K562 (cell line): ENCODE results near the gene ZNF598. TPM values are rescaled to one million over a fixed set of nuclear protein-coding genes. Genes with fewer than 3 reads are reported as not detected.

Experiments
- ATF1 ChIP-seq, 2 experiments: fragments of 450-650 bp in 1 of 2; IDR thresholded peaks; 2 replicates each; pipeline ENCODE4 v1.6.1; 2016; ENCODE audit warnings: missing compliant biosample characterization in 1 of 2, missing genetic modification characterization in 1 of 2
- FOXM1 ChIP-seq, 2 experiments: fragments of 450-650 bp in 1 of 2; sonication (generic) in 1 of 2; formaldehyde crosslinking in 1 of 2; IDR thresholded peaks; 2 replicates each; pipeline versions ENCODE4 v1.6.1 to v1.9.0; 2017 to 2022; ENCODE audit warnings: low read depth in 2 of 2, mild to moderate bottlenecking in 2 of 2, missing genetic modification reagents in 1 of 2, moderate library complexity in 1 of 2
- HIVEP1 ChIP-seq: fragments of 250-450 bp; sonication (Bioruptor Pico); IDR thresholded peaks from 2 replicates; pipeline ENCODE4 v1.4.0; 2020; ENCODE audit warnings: mild to moderate bottlenecking
- JUND ChIP-seq, 2 experiments: IDR thresholded peaks; 2 replicates in 1 of 2; 3 replicates in 1 of 2; pipeline ENCODE4 v1.6.1; 2011; ENCODE audit warnings: borderline replicate concordance in 2 of 2, low read depth in 2 of 2, low read length in 2 of 2, improper control_type of control experiment in 1 of 2, missing biosample characterization in 1 of 2, missing genetic modification characterization in 1 of 2, missing genetic modification reagents in 1 of 2
- KAT7 ChIP-seq: sonication (generic); formaldehyde crosslinking; IDR thresholded peaks from 2 replicates; pipeline ENCODE4 v1.8.0; 2022; ENCODE audit warnings: missing genetic modification reagents, mild to moderate bottlenecking, borderline replicate concordance
- NCOA1 ChIP-seq: fragments of 450-650 bp; IDR thresholded peaks from 2 replicates; pipeline ENCODE4 v1.6.1; 2016; ENCODE audit warnings: low read depth
- PHF8 ChIP-seq: fragments of 200-600 bp; sonication (generic); IDR thresholded peaks from 2 replicates; pipeline ENCODE4 v1.6.1; 2012; ENCODE audit warnings: mixed run types, mild to moderate bottlenecking, inconsistent platforms, low read length, moderate library complexity, borderline replicate concordance
- POLR2G ChIP-seq: fragments of 200-400 bp; formaldehyde crosslinking; IDR thresholded peaks from 2 replicates; pipeline ENCODE4 v1.6.1; 2017; ENCODE audit warnings: low read depth, mild to moderate bottlenecking, antibody characterized with exemption, low read length, moderate library complexity
- SMARCA4 ChIP-seq: fragments of 450-650 bp; IDR thresholded peaks from 2 replicates; pipeline ENCODE4 v1.6.1; 2016
- SMARCE1 ChIP-seq: fragments of 450-650 bp; IDR thresholded peaks from 2 replicates; pipeline ENCODE4 v1.7.1; 2016; ENCODE audit warnings: mild to moderate bottlenecking
- TAF1 ChIP-seq: IDR thresholded peaks from 2 replicates; pipeline ENCODE4 v1.6.1; 2011; ENCODE audit warnings: mild to moderate bottlenecking, low read length, moderate library complexity; ENCODE audit not compliant: insufficient read depth, control insufficient read depth, severe bottlenecking; ENCODE audit errors: extremely low read depth
- TEAD1 ChIP-seq, 2 experiments: fragments of 450-650 bp in 1 of 2; sonication (generic) in 1 of 2; formaldehyde crosslinking; IDR thresholded peaks; 2 replicates each; pipeline versions ENCODE4 v1.4.0 to v1.8.0; 2020 to 2022; ENCODE audit warnings: mild to moderate bottlenecking in 2 of 2, missing genetic modification reagents in 1 of 2
- ZBTB8A ChIP-seq: fragments of 450-650 bp; IDR thresholded peaks from 2 replicates; pipeline ENCODE4 v1.6.1; 2018; ENCODE audit warnings: mild to moderate bottlenecking, moderate library complexity; ENCODE audit not compliant: partially characterized antibody
- ZFP36 ChIP-seq: fragments of 150-350 bp; IDR thresholded peaks from 2 replicates; pipeline ENCODE4 v1.6.1; 2018; ENCODE audit warnings: low read length, low read depth; ENCODE audit not compliant: partially characterized antibody
- ZNF408 ChIP-seq: fragments of 250-450 bp; sonication (Bioruptor Pico); IDR thresholded peaks from 2 replicates; pipeline ENCODE4 v1.4.0; 2020; ENCODE audit warnings: low read depth, mild to moderate bottlenecking, moderate library complexity
- ZNF41 ChIP-seq: fragments of 250-450 bp; sonication (Bioruptor Pico); conservative IDR thresholded peaks from 2 replicates; pipeline ENCODE4 v1.4.0; 2020; ENCODE audit warnings: mild to moderate bottlenecking
- ZNF561 ChIP-seq: fragments of 450-650 bp; formaldehyde crosslinking; conservative IDR thresholded peaks from 2 replicates; pipeline ENCODE4 v1.4.0; 2020; ENCODE audit warnings: mild to moderate bottlenecking, moderate library complexity
- ZNF644 ChIP-seq: fragments of 200-800 bp; sonication (Bioruptor generic); IDR thresholded peaks from 2 replicates; pipeline ENCODE4 v1.6.1; 2016; ENCODE audit warnings: low read depth, missing genetic modification characterization, missing compliant biosample characterization
- polyA plus RNA-seq, 8 experiments: library from polyadenylated mRNA; depleted of rRNA in 4 of 8; stranded (reverse) in 5 of 8; unstranded in 3 of 8; fragments of >200 nt; fragmentation: Nextera tagmentation in 2 of 8; fragmentation: Illumina TruSeq in 1 of 8; extraction: Ambion mirVana in 2 of 8; extraction: Trizol in 1 of 8; gene quantifications; 2 replicates each; pipeline versions ENCODE4 v1.2.1 to v1.2.3, GENCODE V29; 2011 to 2014; ENCODE audit warnings: inconsistent platforms in 1 of 8, missing spikeins in 1 of 8
- total RNA-seq, 7 experiments: library from RNA; depleted of rRNA in 6 of 7; stranded (reverse); fragments of >200 nt in 6 of 7; fragmentation: Illumina TruSeq in 2 of 7; extraction: Trizol in 2 of 7; gene quantifications; 2 replicates each; pipeline versions ENCODE4 v1.2.1 to v1.2.3, GENCODE V29; 2011 to 2021; ENCODE audit warnings: low replicate concordance in 1 of 7
- TF ChIP-seq, protein P1 (sequence below): fragments of 200-800 bp; sonication (Bioruptor generic); IDR thresholded peaks from 2 replicates; pipeline ENCODE4 v1.6.1; 2017; ENCODE audit warnings: missing genetic modification characterization, missing compliant biosample characterization
- TF ChIP-seq, protein P2 (sequence below): fragments of 250-450 bp; sonication (Bioruptor Pico); IDR thresholded peaks from 2 replicates; pipeline ENCODE4 v1.8.0; 2022; ENCODE audit warnings: inconsistent platforms
- TF ChIP-seq, protein P3 (sequence below): fragments of 250-450 bp; sonication (Bioruptor Pico); IDR thresholded peaks from 2 replicates; pipeline ENCODE4 v1.9.0; 2021; ENCODE audit warnings: mild to moderate bottlenecking, inconsistent platforms

The ZNF598 gene
- total and polyA plus RNA-seq, 9 of the 15 experiments (the other 6 are each of a cell fraction or from before 2014, with no cell fraction given), result 0.11 to 115 (median 29.6) TPM

DNA sequence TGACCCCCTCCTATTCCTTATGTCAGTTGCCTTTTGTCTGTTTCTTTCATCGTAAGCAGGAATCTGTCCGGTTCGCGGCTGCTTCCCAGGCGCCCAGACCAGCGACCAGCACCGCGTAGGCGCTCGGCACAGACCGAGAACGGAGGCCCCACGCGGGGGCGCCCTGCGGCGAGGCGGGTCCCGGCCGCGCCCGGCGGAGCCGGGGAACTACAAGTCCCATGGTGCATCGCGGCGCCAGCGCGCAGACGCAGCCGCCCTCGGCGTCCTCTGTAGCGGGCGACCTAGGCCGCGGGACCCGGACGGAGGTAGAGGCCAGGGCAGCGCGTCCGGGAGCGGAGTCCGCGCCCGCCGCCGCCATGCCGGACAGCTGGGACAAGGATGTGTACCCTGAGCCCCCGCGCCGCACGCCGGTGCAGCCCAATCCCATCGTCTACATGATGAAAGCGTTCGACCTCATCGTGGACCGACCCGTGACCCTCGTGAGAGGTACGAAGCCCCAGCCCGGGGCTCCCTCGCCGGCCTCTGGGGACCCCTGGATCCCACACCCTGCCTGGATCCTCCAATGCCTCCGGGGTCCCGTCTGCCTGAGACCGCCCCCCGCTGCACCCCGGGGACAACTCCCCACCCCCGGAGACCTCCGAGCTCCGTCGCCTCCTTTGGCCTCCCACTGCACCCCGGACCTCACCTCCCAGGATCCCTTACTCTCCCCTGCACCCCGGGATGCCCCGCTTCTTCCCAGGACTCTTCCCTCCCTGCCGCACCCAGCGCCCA lies 50.2 kb downstream of the ZNF598 start, which contains the start of gene NDUFB10 (continued):
- TF ChIP-seq ZFP36, result peak; percentile 17
- TF ChIP-seq TEAD1 (CRISPR knock-in tag; IDR thresholded peaks at IDR 0.05), result peak in 1 of 2 experiments; percentile 63; a peak in 1 of 4 replicates
- TF ChIP-seq ZNF41, result no peak
- TF ChIP-seq SMARCA4, result no peak
- no peak for TF ChIP-seq FOXM1 (IDR thresholded peaks at IDR 0.05; ENCODE audit: low read depth)
- peak; percentile 89; the same call in 1 of the 2 replicates for TF ChIP-seq FOXM1 (CRISPR knock-in tag; IDR thresholded peaks at IDR 0.05; ENCODE audit: low read depth)
- TF ChIP-seq SMARCE1, result 0 out of 2 replicates have a peak, but pooled peaks have one; percentile 35
- TF ChIP-seq, protein P1, sequence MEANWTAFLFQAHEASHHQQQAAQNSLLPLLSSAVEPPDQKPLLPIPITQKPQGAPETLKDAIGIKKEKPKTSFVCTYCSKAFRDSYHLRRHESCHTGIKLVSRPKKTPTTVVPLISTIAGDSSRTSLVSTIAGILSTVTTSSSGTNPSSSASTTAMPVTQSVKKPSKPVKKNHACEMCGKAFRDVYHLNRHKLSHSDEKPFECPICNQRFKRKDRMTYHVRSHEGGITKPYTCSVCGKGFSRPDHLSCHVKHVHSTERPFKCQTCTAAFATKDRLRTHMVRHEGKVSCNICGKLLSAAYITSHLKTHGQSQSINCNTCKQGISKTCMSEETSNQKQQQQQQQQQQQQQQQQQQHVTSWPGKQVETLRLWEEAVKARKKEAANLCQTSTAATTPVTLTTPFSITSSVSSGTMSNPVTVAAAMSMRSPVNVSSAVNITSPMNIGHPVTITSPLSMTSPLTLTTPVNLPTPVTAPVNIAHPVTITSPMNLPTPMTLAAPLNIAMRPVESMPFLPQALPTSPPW (CRISPR knock-in tag), result peak; percentile 52; the same call in 1 of the 2 replicates
- peak; percentile 97 for TF ChIP-seq POLR2G
- no peak for TF ChIP-seq ZNF561 (CRISPR knock-in tag)
- no peak for TF ChIP-seq ZBTB8A
- peak; percentile 87; the same call in 1 of the 2 replicates for TF ChIP-seq KAT7 (CRISPR knock-in tag)
- no peak for TF ChIP-seq HIVEP1 (CRISPR knock-in tag)
- TF ChIP-seq, protein P2, sequence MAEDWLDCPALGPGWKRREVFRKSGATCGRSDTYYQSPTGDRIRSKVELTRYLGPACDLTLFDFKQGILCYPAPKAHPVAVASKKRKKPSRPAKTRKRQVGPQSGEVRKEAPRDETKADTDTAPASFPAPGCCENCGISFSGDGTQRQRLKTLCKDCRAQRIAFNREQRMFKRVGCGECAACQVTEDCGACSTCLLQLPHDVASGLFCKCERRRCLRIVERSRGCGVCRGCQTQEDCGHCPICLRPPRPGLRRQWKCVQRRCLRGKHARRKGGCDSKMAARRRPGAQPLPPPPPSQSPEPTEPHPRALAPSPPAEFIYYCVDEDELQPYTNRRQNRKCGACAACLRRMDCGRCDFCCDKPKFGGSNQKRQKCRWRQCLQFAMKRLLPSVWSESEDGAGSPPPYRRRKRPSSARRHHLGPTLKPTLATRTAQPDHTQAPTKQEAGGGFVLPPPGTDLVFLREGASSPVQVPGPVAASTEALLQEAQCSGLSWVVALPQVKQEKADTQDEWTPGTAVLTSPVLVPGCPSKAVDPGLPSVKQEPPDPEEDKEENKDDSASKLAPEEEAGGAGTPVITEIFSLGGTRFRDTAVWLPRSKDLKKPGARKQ, result no peak
- TF ChIP-seq PHF8, result peak; percentile 97; the same call in 1 of the 2 replicates
- peak; percentile 53 for TF ChIP-seq TAF1
- TF ChIP-seq ZNF408 (CRISPR knock-in tag), result no peak
- no peak for TF ChIP-seq ZNF644 (tag)
- TF ChIP-seq JUND (IDR thresholded peaks at IDR 0.05; ENCODE audit: borderline replicate concordance, low read depth, low read length), result peak; percentile 66; the same call in 1 of the 2 replicates
- TF ChIP-seq JUND (tag; IDR thresholded peaks at IDR 0.05; ENCODE audit: borderline replicate concordance, low read depth, low read length), result no peak
- no peak for TF ChIP-seq ATF1 (CRISPR knock-in tag; IDR thresholded peaks at IDR 0.05)
- peak; percentile 82 for TF ChIP-seq ATF1 (tag; IDR thresholded peaks at IDR 0.05)
- TF ChIP-seq, protein P3, sequence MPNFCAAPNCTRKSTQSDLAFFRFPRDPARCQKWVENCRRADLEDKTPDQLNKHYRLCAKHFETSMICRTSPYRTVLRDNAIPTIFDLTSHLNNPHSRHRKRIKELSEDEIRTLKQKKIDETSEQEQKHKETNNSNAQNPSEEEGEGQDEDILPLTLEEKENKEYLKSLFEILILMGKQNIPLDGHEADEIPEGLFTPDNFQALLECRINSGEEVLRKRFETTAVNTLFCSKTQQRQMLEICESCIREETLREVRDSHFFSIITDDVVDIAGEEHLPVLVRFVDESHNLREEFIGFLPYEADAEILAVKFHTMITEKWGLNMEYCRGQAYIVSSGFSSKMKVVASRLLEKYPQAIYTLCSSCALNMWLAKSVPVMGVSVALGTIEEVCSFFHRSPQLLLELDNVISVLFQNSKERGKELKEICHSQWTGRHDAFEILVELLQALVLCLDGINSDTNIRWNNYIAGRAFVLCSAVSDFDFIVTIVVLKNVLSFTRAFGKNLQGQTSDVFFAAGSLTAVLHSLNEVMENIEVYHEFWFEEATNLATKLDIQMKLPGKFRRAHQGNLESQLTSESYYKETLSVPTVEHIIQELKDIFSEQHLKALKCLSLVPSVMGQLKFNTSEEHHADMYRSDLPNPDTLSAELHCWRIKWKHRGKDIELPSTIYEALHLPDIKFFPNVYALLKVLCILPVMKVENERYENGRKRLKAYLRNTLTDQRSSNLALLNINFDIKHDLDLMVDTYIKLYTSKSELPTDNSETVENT, result peak; percentile 78
- TF ChIP-seq NCOA1, result no peak
